ENCODE results near the gene SLC44A4.
A peak's percentile ranks its signal among the peaks of the same experiment; 100 is the strongest.

Gene SLC44A4

GRCh38 chr6:31814677-31815024 lies 64.1 kb downstream of the SLC44A4 start:
- in situ Hi-C loops (cut with HindIII; ENCODE audit: low sequenced_read_pairs), result no loop called here
- peak overlapping the region; percentile 62 for H3K4me3 ChIP-seq (ENCODE audit: low read depth, low read length)
- DNase-seq (ENCODE audit: low read depth, low spot score), result peak; percentile 98
- no peak for TF ChIP-seq CTCF (IDR thresholded peaks at IDR 0.05; ENCODE audit: low read depth, low read length)

DNA sequence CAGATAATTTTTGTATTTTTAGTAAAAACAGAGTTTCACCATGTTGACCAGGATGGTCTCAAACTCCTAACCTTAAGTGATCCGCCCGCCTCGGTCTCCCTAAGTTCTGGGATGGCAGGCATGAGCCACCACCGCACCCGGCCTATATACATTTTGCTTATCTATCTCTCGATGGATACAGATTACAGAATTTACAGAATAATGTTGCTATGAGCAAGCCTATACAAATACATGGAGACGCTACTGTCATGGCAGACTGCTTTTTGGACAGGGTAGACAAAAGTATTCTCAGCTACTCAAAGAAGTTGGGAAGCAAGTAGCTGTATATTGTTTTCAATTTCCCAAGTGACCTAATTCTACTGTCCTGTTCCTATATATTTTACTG lies 65.3 kb downstream of the SLC44A4 start:
- no peak for DNase-seq (ENCODE audit: low read depth, low spot score)
- TF ChIP-seq CTCF (IDR thresholded peaks at IDR 0.05; ENCODE audit: low read depth, low read length), result no peak
- H3K4me3 ChIP-seq (ENCODE audit: low read depth, low read length), result no peak overlapping the region
- in situ Hi-C loops (cut with HindIII; ENCODE audit: low sequenced_read_pairs), result no loop called here
